IPS DF 6.9 (cell line): Measurements from ENCODE around the gene MTERF2.
A peak's percentile ranks its signal among the peaks of the same experiment; 100 is the strongest.

ENCODE experiments used
- DNase-seq: peaks from one replicate; pipeline ENCODE4 v3.0.0-alpha.2; 2013; ENCODE audit warnings: low read depth, low spot score
- H3K27ac ChIP-seq: one replicate; pipeline ENCODE4 v1.5.1; 2013; ENCODE audit warnings: low read length, control low read depth
- H3K27me3 ChIP-seq: 2 replicates; pipeline ENCODE4 v1.6.1; 2013; ENCODE audit warnings: mild to moderate bottlenecking, low read length; ENCODE audit not compliant: control insufficient read depth, insufficient read depth
- H3K36me3 ChIP-seq: 2 replicates; pipeline ENCODE4 v1.6.1; 2013; ENCODE audit warnings: low read length; ENCODE audit not compliant: control insufficient read depth, insufficient read depth
- H3K4me1 ChIP-seq: 2 replicates; pipeline ENCODE4 v1.6.1; 2013; ENCODE audit warnings: low read length; ENCODE audit not compliant: control insufficient read depth, insufficient read depth
- H3K4me3 ChIP-seq: 2 replicates; pipeline ENCODE4 v1.5.1; 2013; ENCODE audit warnings: mild to moderate bottlenecking, low read length
- H3K9me3 ChIP-seq: 2 replicates; pipeline ENCODE4 v1.6.1; 2013; ENCODE audit warnings: low read length, inconsistent platforms; ENCODE audit not compliant: control insufficient read depth, insufficient read depth
- WGBS: extraction: QIAGEN DNeasy Blood & Tissue Kit; methylation state at CpG from one replicate; pipeline ENCODE4 v1.1.7; 2013; ENCODE audit warnings: mixed read lengths, missing lambda C conversion rate; ENCODE audit not compliant: insufficient read length, insufficient coverage; 5-methylcytosine and 5-hydroxymethylcytosine counted together

Gene MTERF2

GRCh38 chr12:106975993-106976658 lies 10.8 kb downstream of the MTERF2 start:
- no peak overlapping the region for H3K27ac ChIP-seq
- H3K4me3 ChIP-seq = no peak overlapping the region
- DNase-seq = no peak
- no peaks in the 10 kb centered on the region for H3K9me3 ChIP-seq
- H3K27me3 ChIP-seq = no peaks in the 10 kb centered on the region
- H3K36me3 ChIP-seq = peaks cover 2% of the 10 kb centered on the region; the same call in 1 of the 2 replicates
- no peaks in the 10 kb centered on the region for H3K4me1 ChIP-seq
- WGBS = no CpG with 5 or more reads among the region's 3 CpGs

DNA sequence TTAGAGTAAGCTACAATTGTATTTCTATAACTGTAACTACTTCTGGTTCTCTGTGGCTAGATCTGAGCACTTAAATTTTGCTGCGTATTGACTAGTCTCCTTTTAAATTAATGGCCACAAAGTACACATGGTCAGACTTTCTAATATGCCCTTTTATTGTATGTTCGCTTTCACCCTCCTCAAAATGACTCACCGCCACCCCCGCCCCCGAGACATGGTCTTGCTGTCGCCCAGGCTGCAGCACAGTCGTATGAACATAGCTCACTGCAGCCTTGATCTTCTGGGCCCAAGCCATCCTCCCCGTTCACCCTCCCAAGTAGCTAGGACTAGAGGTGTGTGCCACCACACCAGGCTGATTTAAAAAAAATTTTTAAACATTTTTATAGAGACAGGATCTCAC lies 11.8 kb downstream of the MTERF2 start:
- Histone ChIP-seq H3K4me1 (no peaks in the 10 kb centered on the region), H3K9me3 (no peaks in the 10 kb centered on the region), H3K4me3 (no peak overlapping the region), H3K27ac (no peak overlapping the region), H3K27me3 (no peaks in the 10 kb centered on the region), H3K36me3 (peaks cover 4% of the 10 kb centered on the region; the same call in 1 of the 2 replicates)
- DNase-seq = no peak
- no CpG with 5 or more reads among the region's 8 CpGs for WGBS

- no peaks in the 10 kb centered on the region for H3K9me3 ChIP-seq
- no peaks in the 10 kb centered on the region for H3K4me1 ChIP-seq
- H3K4me3 ChIP-seq = no peak overlapping the region
- peaks cover 4% of the 10 kb centered on the region; the same call in 1 of the 2 replicates for H3K36me3 ChIP-seq
- WGBS = no CpG with 5 or more reads among the region's 3 CpGs
- no peaks in the 10 kb centered on the region for H3K27me3 ChIP-seq
- no peak for DNase-seq
- H3K27ac ChIP-seq = no peak overlapping the region
Observed at GRCh38 chr12:106974511-106974910, 12.4 kb downstream of the MTERF2 start.

DNA sequence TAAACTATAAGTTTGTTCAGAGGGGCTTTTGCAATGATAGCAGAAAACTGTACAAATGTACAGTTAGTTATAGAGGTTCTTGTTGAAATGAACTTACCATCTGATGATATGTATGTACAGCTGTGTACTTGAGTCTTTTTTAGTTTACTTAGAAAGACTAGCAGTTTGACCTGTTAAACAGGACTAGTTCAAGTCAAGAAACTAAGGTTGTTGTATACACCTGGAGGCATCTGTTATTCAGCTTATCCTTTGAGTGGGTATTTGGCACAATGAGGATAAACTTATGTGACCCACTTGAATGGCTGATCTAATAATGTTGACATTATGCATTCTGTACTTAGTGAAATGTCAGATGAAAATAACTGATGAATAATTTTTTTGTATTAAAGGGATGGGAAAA lies 13.4 kb downstream of the MTERF2 start:
- H3K27me3 ChIP-seq = no peaks in the 10 kb centered on the region
- H3K4me1 ChIP-seq = no peaks in the 10 kb centered on the region
- peaks cover 4% of the 10 kb centered on the region; the same call in 1 of the 2 replicates for H3K36me3 ChIP-seq
- no peak overlapping the region for H3K27ac ChIP-seq
- H3K4me3 ChIP-seq = no peak overlapping the region
- DNase-seq = no peak
- no peaks in the 10 kb centered on the region for H3K9me3 ChIP-seq

GRCh38 chr12:106971065-106971464 lies 15.9 kb downstream of the MTERF2 start:
- Histone ChIP-seq H3K36me3 (peaks cover 4% of the 10 kb centered on the region; the same call in 1 of the 2 replicates), H3K4me1 (no peaks in the 10 kb centered on the region), H3K27ac (no peak overlapping the region), H3K9me3 (no peaks in the 10 kb centered on the region), H3K27me3 (no peaks in the 10 kb centered on the region), H3K4me3 (no peak overlapping the region)
- no peak for DNase-seq
- WGBS = no CpG with 5 or more reads among the region's 2 CpGs

GRCh38 chr12:106964526-106964925 lies 22.4 kb downstream of the MTERF2 start:
- Histone ChIP-seq H3K27ac (no peak overlapping the region), H3K4me3 (no peak overlapping the region), H3K27me3 (no peaks in the 10 kb centered on the region), H3K4me1 (no peaks in the 10 kb centered on the region), H3K9me3 (no peaks in the 10 kb centered on the region), H3K36me3 (no peaks in the 10 kb centered on the region)
- no peak for DNase-seq
- no CpG with 5 or more reads among the region's 2 CpGs for WGBS

- H3K27ac ChIP-seq = no peak overlapping the region
- no peaks in the 10 kb centered on the region for H3K36me3 ChIP-seq
- no peak for DNase-seq
- no CpG with 5 or more reads among the region's 3 CpGs for WGBS
- no peaks in the 10 kb centered on the region for H3K27me3 ChIP-seq
- no peaks in the 10 kb centered on the region for H3K4me1 ChIP-seq
- no peaks in the 10 kb centered on the region for H3K9me3 ChIP-seq
- H3K4me3 ChIP-seq = no peak overlapping the region
Observed at GRCh38 chr12:106962286-106962685, 24.7 kb downstream of the MTERF2 start.

DNA sequence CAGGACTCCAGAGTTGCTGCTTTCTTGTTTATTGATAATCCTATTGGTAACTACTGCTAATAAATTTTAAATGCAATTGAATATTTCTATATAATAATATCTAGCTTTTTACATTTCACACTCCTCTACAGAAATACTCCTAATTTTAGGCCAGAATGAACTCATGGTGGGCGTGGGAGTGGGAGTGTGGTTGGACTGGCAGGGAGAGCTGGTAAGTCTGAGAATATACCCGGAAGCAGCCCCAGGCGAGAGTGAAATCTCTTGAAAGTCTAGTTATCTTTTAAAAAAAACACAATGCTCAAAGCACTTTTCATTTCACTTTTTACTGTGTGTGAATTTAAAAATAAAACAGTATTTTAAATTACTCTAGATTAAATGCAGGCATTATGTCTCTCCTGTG lies 26.5 kb downstream of the MTERF2 start:
- no CpG with 5 or more reads among the region's 3 CpGs for WGBS
- Histone ChIP-seq H3K9me3 (no peaks in the 10 kb centered on the region), H3K4me1 (no peaks in the 10 kb centered on the region)

GRCh38 chr12:106957583-106957982 lies 29.4 kb downstream of the MTERF2 start:
- Histone ChIP-seq H3K27ac (no peak overlapping the region), H3K9me3 (no peaks in the 10 kb centered on the region), H3K4me3 (no peak overlapping the region), H3K4me1 (peaks cover 3% of the 10 kb centered on the region; the same call in 1 of the 2 replicates), H3K36me3 (no peaks in the 10 kb centered on the region), H3K27me3 (no peaks in the 10 kb centered on the region)
- DNase-seq = no peak
- no CpG with 5 or more reads among the region's 1 CpG for WGBS

More for the DNA sequence above, 26.5 kb downstream of the MTERF2 start:
- Histone ChIP-seq H3K36me3 (no peaks in the 10 kb centered on the region), H3K27me3 (no peaks in the 10 kb centered on the region), H3K27ac (no peak overlapping the region), H3K4me3 (no peak overlapping the region)
- no peak for DNase-seq

DNA sequence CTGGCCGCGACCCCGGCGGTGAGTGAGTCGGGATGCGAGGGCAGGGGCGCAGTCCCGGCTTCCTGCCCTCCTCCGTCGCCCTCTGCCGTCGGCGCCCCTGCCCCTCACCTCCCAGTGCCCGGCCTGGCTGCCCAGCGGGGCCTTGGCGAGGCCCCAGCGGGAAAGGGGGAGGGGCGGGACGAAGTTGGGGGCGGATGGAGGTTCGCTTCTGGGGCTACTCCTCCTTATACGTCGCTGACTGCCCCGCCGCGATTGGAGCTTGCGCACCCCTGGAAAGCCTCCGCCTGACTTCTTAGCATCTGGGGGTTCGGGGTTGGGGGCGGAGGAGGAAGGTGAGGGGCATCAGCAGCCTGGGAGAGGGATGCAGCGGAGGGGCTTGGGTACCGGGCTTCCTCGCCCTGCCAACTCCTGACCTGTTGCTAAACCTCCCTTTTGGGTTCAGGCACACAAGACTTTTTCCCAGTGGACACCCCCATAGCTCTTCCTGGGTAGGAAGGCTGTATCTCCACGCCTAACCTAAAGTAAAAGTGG lies 30.8 kb downstream of the MTERF2 start:
- Histone ChIP-seq H3K4me1 (peaks cover 3% of the 10 kb centered on the region; the same call in 1 of the 2 replicates), H3K27ac (no peak overlapping the region), H3K36me3 (no peaks in the 10 kb centered on the region), H3K27me3 (no peaks in the 10 kb centered on the region), H3K4me3 (peak overlapping the region; percentile 90), H3K9me3 (no peaks in the 10 kb centered on the region)
- no peak for DNase-seq
- no CpG with 5 or more reads among the region's 34 CpGs for WGBS
